IMR-90 (cell line): ENCODE results near the gene DDX42. TPM values are rescaled to one million over a fixed set of nuclear protein-coding genes. Genes with fewer than 3 reads are reported as not detected.

Experiments used
- ATAC-seq: fragments of 200-7000 bp; cut with Tn5 transposase; 2 replicates; pipeline ENCODE4 v1.9.1; 2020; ENCODE audit warnings: low read depth, mild to moderate bottlenecking, moderate library complexity
- BruUV-seq: library from RNA; stranded (reverse); fragments of 400-500 nt; replicated peaks from 2 replicates; lab custom pipeline; 2021; lab: Mats Ljungman, UMichigan
- CTCF ChIA-PET: fragments of 300-600 bp; formaldehyde crosslinking; extraction: SDS; loops from one replicate; lab custom pipeline; 2021; ENCODE audit warnings: antibody characterized with exemption; lab: Yijun Ruan, JAX
- POLR2A ChIA-PET: fragments of 300-600 bp; sonication (Branson Sonifier 250); formaldehyde crosslinking; loops from one replicate; lab custom pipeline; 2022; ENCODE audit warnings: antibody characterized with exemption; ENCODE audit not compliant: unreplicated experiment; lab: Charles Lee
- DNase-seq: peaks from one replicate; pipeline ENCODE4 v3.0.0; 2013
- H2AFZ ChIP-seq: replicated peaks from 2 replicates; pipeline ENCODE3; 2013; ENCODE audit warnings: low read length, mild to moderate bottlenecking; ENCODE audit not compliant: poor library complexity
- H2AK5ac ChIP-seq: 2 replicates; pipeline ENCODE4 v1.6.1; 2013; ENCODE audit warnings: low read depth, low read length, inconsistent platforms
- H2AK9ac ChIP-seq: replicated peaks from 2 replicates; pipeline ENCODE3; 2013; ENCODE audit warnings: mild to moderate bottlenecking, low read depth, low read length, moderate library complexity; ENCODE audit not compliant: poor library complexity
- H2BK120ac ChIP-seq: 2 replicates; pipeline ENCODE4 v1.6.1; 2013; ENCODE audit warnings: low read depth, low read length, inconsistent platforms
- H2BK15ac ChIP-seq: 3 replicates; pipeline ENCODE4 v1.6.1; 2013; ENCODE audit warnings: low read depth, low read length, inconsistent platforms
- H2BK20ac ChIP-seq: 2 replicates; pipeline ENCODE4 v1.6.1; 2013; ENCODE audit warnings: low read depth, mild to moderate bottlenecking, inconsistent platforms, low read length, moderate library complexity
- H2BK5ac ChIP-seq: 2 replicates; pipeline ENCODE4 v1.6.1; 2013; ENCODE audit warnings: mild to moderate bottlenecking, low read depth, low read length, inconsistent platforms; ENCODE audit not compliant: poor library complexity, severe bottlenecking
- H3K14ac ChIP-seq: replicated peaks from 2 replicates; pipeline ENCODE4 v1.6.1; 2013; ENCODE audit warnings: low read depth, low read length, inconsistent platforms
- H3K18ac ChIP-seq: 2 replicates; pipeline ENCODE4 v1.6.1; 2013; ENCODE audit warnings: low read depth, low read length, control low read depth
- H3K23ac ChIP-seq: 2 replicates; pipeline ENCODE4 v1.6.1; 2013; ENCODE audit warnings: low read depth, low read length, inconsistent platforms
- H3K27ac ChIP-seq: 2 replicates; pipeline ENCODE4 v1.5.1; 2013; ENCODE audit warnings: mild to moderate bottlenecking, control low read depth, low read length; ENCODE audit not compliant: insufficient read depth
- H3K27me3 ChIP-seq: 2 replicates; pipeline ENCODE4 v1.6.1; 2013; ENCODE audit warnings: low read length; ENCODE audit not compliant: control insufficient read depth, insufficient read depth
- H3K36me3 ChIP-seq: 2 replicates; pipeline ENCODE4 v1.6.1; 2013; ENCODE audit warnings: low read length, mixed read lengths; ENCODE audit not compliant: control insufficient read depth, insufficient read depth
- H3K4ac ChIP-seq: 2 replicates; pipeline ENCODE4 v1.6.1; 2013; ENCODE audit warnings: low read depth, low read length, inconsistent platforms
- H3K4me1 ChIP-seq: 2 replicates; pipeline ENCODE4 v1.6.1; 2013; ENCODE audit warnings: low read length, mixed read lengths; ENCODE audit not compliant: control insufficient read depth, insufficient read depth
- H3K4me2 ChIP-seq: 2 replicates; pipeline ENCODE4 v1.6.1; 2013; ENCODE audit warnings: low read depth, mild to moderate bottlenecking, control low read depth, low read length, moderate library complexity
- H3K4me3 ChIP-seq: 2 replicates; pipeline ENCODE4 v1.5.1; 2013; ENCODE audit warnings: low read depth, mild to moderate bottlenecking, control low read depth, low read length, moderate library complexity; ENCODE audit not compliant: insufficient read depth
- H3K56ac ChIP-seq: 2 replicates; pipeline ENCODE4 v1.6.1; 2013; ENCODE audit warnings: low read length, inconsistent platforms; ENCODE audit not compliant: insufficient read depth; ENCODE audit errors: extremely low read depth
- H3K79me1 ChIP-seq, 2 experiments: 2 replicates each; pipeline ENCODE4 v1.6.1; 2013; ENCODE audit warnings: low read length in 2 of 2, inconsistent platforms in 1 of 2, low read depth in 1 of 2
- H3K9ac ChIP-seq: 2 replicates; pipeline ENCODE4 v1.6.1; 2013; ENCODE audit warnings: low read depth, low read length, control low read depth
- H3K9me1 ChIP-seq: 2 replicates; pipeline ENCODE4 v1.6.1; 2013; ENCODE audit warnings: low read length, inconsistent platforms; ENCODE audit not compliant: insufficient read depth
- H3K9me3 ChIP-seq: 2 replicates; pipeline ENCODE4 v1.6.1; 2013; ENCODE audit warnings: low read length; ENCODE audit not compliant: control insufficient read depth, insufficient read depth
- H4K20me1 ChIP-seq: 2 replicates; pipeline ENCODE4 v1.6.1; 2013; ENCODE audit warnings: low read length, inconsistent platforms; ENCODE audit not compliant: insufficient read depth
- H4K5ac ChIP-seq: 2 replicates; pipeline ENCODE4 v1.6.1; 2013; ENCODE audit warnings: mild to moderate bottlenecking, low read depth, low read length, control low read depth
- H4K8ac ChIP-seq, 2 experiments: 2 replicates each; pipeline ENCODE4 v1.6.1; 2013; ENCODE audit warnings: low read depth in 2 of 2, low read length in 2 of 2, control low read depth in 1 of 2, inconsistent platforms in 1 of 2
- H4K91ac ChIP-seq: 2 replicates; pipeline ENCODE4 v1.6.1; 2013; ENCODE audit warnings: low read depth, low read length, inconsistent platforms; ENCODE audit not compliant: insufficient read depth
- BHLHE40 ChIP-seq: fragments of 150-350 bp; IDR thresholded peaks from 2 replicates; pipeline ENCODE4 v1.6.1; 2016; ENCODE audit warnings: mild to moderate bottlenecking, low read depth, low read length
- CEBPB ChIP-seq: IDR thresholded peaks from 2 replicates; pipeline ENCODE4 v1.6.1; 2012; ENCODE audit warnings: low read depth, low read length, improper control_type of control experiment
- CHD1 ChIP-seq: IDR thresholded peaks from 2 replicates; pipeline ENCODE4 v1.6.1; 2012; ENCODE audit warnings: low read depth, low read length, improper control_type of control experiment
- CTCF ChIP-seq: conservative IDR thresholded peaks from 2 replicates; pipeline ENCODE4 v1.5.1; 2012; ENCODE audit warnings: mild to moderate bottlenecking, low read depth, low read length, improper control_type of control experiment
- FOS ChIP-seq: fragments of 150-350 bp; IDR thresholded peaks from 2 replicates; pipeline ENCODE4 v1.6.1; 2016; ENCODE audit warnings: low read depth, low read length
- MAFK ChIP-seq: IDR thresholded peaks from 2 replicates; pipeline ENCODE4 v1.6.1; 2012; ENCODE audit warnings: low read depth, low read length, improper control_type of control experiment
- MAZ ChIP-seq: IDR thresholded peaks from 2 replicates; pipeline ENCODE4 v1.6.1; 2012; ENCODE audit warnings: low read depth, mild to moderate bottlenecking, low read length, improper control_type of control experiment, moderate library complexity, borderline replicate concordance
- MXI1 ChIP-seq: IDR thresholded peaks from 2 replicates; pipeline ENCODE4 v1.6.1; 2012; ENCODE audit warnings: low read depth, mild to moderate bottlenecking, low read length, moderate library complexity, borderline replicate concordance
- NFE2L2 ChIP-seq: fragments of 150-350 bp; IDR thresholded peaks from 2 replicates; pipeline ENCODE4 v1.6.1; 2016; ENCODE audit warnings: low read depth, mild to moderate bottlenecking, low read length
- POLR2A ChIP-seq: IDR thresholded peaks from 2 replicates; pipeline ENCODE4 v1.6.1; 2012; ENCODE audit warnings: mild to moderate bottlenecking, low read depth, low read length
- RAD21 ChIP-seq: IDR thresholded peaks from 2 replicates; pipeline ENCODE4 v1.6.1; 2012; ENCODE audit warnings: low read length, improper control_type of control experiment
- RCOR1 ChIP-seq: IDR thresholded peaks from 2 replicates; pipeline ENCODE4 v1.6.1; 2012; ENCODE audit warnings: mild to moderate bottlenecking, low read length, improper control_type of control experiment; ENCODE audit not compliant: insufficient replicate concordance
- RFX5 ChIP-seq: IDR thresholded peaks from 2 replicates; pipeline ENCODE4 v1.8.0; 2012; ENCODE audit warnings: low read depth, mild to moderate bottlenecking, low read length, moderate library complexity
- SMC3 ChIP-seq: fragments of 150-350 bp; IDR thresholded peaks from 2 replicates; pipeline ENCODE4 v1.6.1; 2016; ENCODE audit warnings: low read depth, mild to moderate bottlenecking, antibody characterized with exemption, low read length, moderate library complexity
- USF2 ChIP-seq: fragments of 150-350 bp; IDR thresholded peaks from 2 replicates; pipeline ENCODE4 v1.6.1; 2017; ENCODE audit warnings: mild to moderate bottlenecking, antibody characterized with exemption, low read length, low read depth
- WGBS, 2 experiments: methylation state at CpG; one replicate each; pipeline versions ENCODE4 v1.1.5 to v1.1.7; 2013; ENCODE audit warnings: missing lambda C conversion rate in 2 of 2; ENCODE audit not compliant: insufficient read length in 1 of 2; ENCODE audit errors: extremely low coverage in 2 of 2; 5-methylcytosine and 5-hydroxymethylcytosine counted together
- dilution Hi-C: fragments of 300-500 bp; cut with HindIII; formaldehyde crosslinking; loops from one replicate; pipeline ENCODE4 v1.14.3; 2018; ENCODE audit warnings: low sequenced_read_pairs; ENCODE audit not compliant: unreplicated experiment
- in situ Hi-C: fragments of 300-500 bp; cut with MboI; formaldehyde crosslinking; loops from 3 replicates; pipeline ENCODE4 v1.14.3; 2019; ENCODE audit warnings: low sequenced_read_pairs, inconsistent platforms, mixed read lengths
- intact Hi-C: fragments of 100-400 bp; cut with micrococcal nuclease; formaldehyde crosslinking; loops from 2 replicates; pipeline ENCODE4 v1.10.0; 2022
- polyA plus RNA-seq, 3 experiments: library from polyadenylated mRNA; depleted of rRNA; stranded (reverse); fragments of >200 nt; gene quantifications; 2 replicates each; pipeline ENCODE4 v1.2.3, GENCODE V29; 2012; ENCODE audit warnings: low replicate concordance in 1 of 3
- total RNA-seq: library from RNA; depleted of rRNA; stranded (reverse); fragments of >200 nt; gene quantifications from 2 replicates; pipeline ENCODE4 v1.2.3, GENCODE V29; 2012
- TF ChIP-seq, protein P1 (sequence below): fragments of 150-350 bp; IDR thresholded peaks from 2 replicates; pipeline ENCODE4 v1.6.1; 2016; ENCODE audit warnings: low read depth, mild to moderate bottlenecking, low read length, moderate library complexity, borderline replicate concordance

Gene DDX42
- total and polyA plus RNA-seq, 2 of the 4 experiments (the other 2 are of a cell fraction), result 75.8 to 91.5 TPM

- Histone ChIP-seq H2AK9ac (no peak overlapping the region), H3K79me1 (peaks cover 28 to 45% of the 10 kb centered on the region in 2 experiments), H3K4me1 (peaks cover 2% of the 10 kb centered on the region; the same call in 1 of the 2 replicates), H3K56ac (no peak overlapping the region), H3K23ac (no peak overlapping the region), H3K27me3 (no peaks in the 10 kb centered on the region), H3K4ac (no peak overlapping the region), H3K9me1 (no peaks in the 10 kb centered on the region), H2AK5ac (no peak overlapping the region), H3K18ac (no peak overlapping the region), H2BK20ac (no peak overlapping the region), H3K14ac (no peak overlapping the region), H4K5ac (no peak overlapping the region), H3K9me3 (no peaks in the 10 kb centered on the region), H2BK5ac (no peak overlapping the region), H2BK15ac (no peak overlapping the region), H3K4me2 (no peak overlapping the region), H3K27ac (no peak overlapping the region), H3K4me3 (no peak overlapping the region), H4K20me1 (peaks cover 8% of the 10 kb centered on the region), H2BK120ac (no peak overlapping the region), H2AFZ (no peak overlapping the region), H3K36me3 (peaks cover 56% of the 10 kb centered on the region), H4K8ac (no peak overlapping the region), H4K91ac (no peak overlapping the region), H3K9ac (no peak overlapping the region)
- TF ChIP-seq SMC3 (no peak), MAZ (no peak), POLR2A (no peak), NFE2L2 (no peak), CEBPB (no peak), RCOR1 (no peak), CTCF (no peak), MAFK (no peak), MXI1 (no peak), RFX5 (no peak), CHD1 (no peak), BHLHE40 (no peak), RAD21 (no peak), USF2 (no peak), FOS (no peak)
- TF ChIP-seq, protein P1, sequence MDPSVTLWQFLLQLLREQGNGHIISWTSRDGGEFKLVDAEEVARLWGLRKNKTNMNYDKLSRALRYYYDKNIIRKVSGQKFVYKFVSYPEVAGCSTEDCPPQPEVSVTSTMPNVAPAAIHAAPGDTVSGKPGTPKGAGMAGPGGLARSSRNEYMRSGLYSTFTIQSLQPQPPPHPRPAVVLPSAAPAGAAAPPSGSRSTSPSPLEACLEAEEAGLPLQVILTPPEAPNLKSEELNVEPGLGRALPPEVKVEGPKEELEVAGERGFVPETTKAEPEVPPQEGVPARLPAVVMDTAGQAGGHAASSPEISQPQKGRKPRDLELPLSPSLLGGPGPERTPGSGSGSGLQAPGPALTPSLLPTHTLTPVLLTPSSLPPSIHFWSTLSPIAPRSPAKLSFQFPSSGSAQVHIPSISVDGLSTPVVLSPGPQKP, result no peak
- BruUV-seq, result no TSS peak
- no CpG with 5 or more reads among the region's 1 CpG for WGBS, 2 experiments
- in situ Hi-C loops (no loop called here), dilution Hi-C loops (no loop called here), intact Hi-C loops (no loop called here)
- ATAC-seq, result no peak
- ChIA-PET POLR2A (no interaction called here), CTCF (no interaction called here)
- no peak for DNase-seq
These were observed 26.8 kb downstream of the DDX42 start for GRCh38 chr17:63800783-63801182.
